Frontal cortex (tissue), 4 donors: Measurements from ENCODE around the gene AGXT. TPM values are rescaled to one million over a fixed set of nuclear protein-coding genes. Genes with fewer than 3 reads are reported as not detected.
A peak's percentile ranks its signal among the peaks of the same experiment; 100 is the strongest.

Experiments used
- DNase-seq, 2 donors: peaks; one replicate each; pipeline ENCODE4 v3.0.0; 2012; ENCODE audit warnings: low spot score in 2 of 2
- FAIRE-seq: peaks from 2 replicates; lab custom pipeline; 2012; peaks lifted over from hg19 to GRCh38; lab: Jason Lieb, UNC
- total RNA-seq: library from RNA; depleted of rRNA; stranded (reverse); fragments of >200 nt; gene quantifications from one replicate; pipeline ENCODE4 v1.2.3, GENCODE V29; 2014
- donor health status: control.
- donor health status: control.
- donor health status: control.

The AGXT gene
- total RNA-seq, result not detected

DNA sequence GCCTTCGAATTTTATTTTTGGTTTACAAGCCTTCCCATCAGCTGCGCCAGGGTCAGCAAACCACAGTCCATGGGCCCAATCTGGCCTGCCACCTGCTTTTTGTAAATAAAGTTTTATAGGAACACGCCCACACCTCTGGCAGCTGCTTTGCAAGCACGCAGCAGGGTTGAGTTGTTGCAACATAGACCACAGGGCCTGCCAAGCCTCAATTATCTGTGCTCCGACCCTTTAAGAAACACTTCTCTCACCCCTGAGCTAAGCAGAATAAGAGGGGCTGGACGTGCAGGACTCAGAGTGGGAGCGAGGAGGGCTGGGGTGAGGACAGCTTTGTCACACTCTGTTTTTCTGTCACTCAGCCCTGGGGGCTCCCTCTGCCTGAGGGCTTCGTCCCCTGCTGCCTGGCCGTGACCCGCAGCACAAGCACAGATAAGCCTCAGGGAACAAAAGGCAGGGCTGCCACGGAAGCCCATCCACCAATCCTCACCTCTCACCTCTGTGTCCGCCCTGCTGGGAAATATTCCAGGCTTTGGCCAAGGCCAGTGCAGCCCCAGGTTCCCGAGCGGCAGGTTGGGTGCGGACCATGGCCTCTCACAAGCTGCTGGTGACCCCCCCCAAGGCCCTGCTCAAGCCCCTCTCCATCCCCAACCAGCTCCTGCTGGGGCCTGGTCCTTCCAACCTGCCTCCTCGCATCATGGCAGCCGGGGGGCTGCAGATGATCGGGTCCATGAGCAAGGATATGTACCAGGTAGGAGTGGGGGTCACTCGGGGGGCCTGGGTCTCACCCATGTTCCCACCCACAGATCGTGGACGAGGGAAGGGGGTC, at the start of gene AGXT:
Gene AGXT (plus strand): TSS at position 539 of the 823 bp plus-strand sequence. CDS start 42 bp downstream, at position 581.
- FAIRE-seq (no peak), DNase-seq (no peak)

DNA sequence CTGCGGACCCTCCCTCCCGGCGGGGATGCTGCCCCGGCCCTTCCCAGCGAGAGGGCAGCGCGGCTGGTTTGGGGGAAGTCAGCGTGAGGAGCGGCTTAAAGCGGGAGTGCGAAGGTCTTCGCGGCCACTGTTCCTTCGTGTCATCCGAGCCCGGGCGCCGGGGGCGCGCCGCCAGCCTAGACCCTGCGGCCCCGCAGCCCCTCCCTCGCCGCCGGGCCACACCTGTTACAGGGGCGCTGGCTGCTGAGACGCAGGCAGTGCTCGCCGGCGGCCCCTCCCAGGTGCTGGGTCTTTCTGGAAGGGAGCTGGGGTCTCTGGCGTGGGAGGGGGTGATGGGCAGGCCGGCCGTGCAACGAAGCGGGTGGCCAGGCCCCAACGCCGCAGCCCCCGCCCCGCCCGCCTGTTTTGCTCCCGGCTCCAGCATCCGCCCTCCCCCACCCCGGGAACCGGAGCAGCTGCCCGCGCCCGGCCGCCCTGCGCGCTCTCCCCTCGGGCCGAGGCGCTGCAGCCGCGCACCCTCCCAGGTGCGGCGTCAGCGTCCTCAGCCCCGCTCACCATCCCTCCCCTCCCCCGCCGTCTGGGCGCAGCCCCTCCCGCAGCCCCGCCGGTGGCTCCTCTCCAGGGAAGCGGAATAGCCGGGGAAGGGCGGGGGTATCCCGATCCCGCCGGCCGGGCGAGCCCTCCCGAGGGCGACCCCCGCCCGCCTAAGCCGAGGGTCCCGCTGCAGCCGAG, 49.3 kb upstream of the AGXT start:
- DNase-seq, result peak; percentile 52 to 65
- FAIRE-seq, result no peak

DNA sequence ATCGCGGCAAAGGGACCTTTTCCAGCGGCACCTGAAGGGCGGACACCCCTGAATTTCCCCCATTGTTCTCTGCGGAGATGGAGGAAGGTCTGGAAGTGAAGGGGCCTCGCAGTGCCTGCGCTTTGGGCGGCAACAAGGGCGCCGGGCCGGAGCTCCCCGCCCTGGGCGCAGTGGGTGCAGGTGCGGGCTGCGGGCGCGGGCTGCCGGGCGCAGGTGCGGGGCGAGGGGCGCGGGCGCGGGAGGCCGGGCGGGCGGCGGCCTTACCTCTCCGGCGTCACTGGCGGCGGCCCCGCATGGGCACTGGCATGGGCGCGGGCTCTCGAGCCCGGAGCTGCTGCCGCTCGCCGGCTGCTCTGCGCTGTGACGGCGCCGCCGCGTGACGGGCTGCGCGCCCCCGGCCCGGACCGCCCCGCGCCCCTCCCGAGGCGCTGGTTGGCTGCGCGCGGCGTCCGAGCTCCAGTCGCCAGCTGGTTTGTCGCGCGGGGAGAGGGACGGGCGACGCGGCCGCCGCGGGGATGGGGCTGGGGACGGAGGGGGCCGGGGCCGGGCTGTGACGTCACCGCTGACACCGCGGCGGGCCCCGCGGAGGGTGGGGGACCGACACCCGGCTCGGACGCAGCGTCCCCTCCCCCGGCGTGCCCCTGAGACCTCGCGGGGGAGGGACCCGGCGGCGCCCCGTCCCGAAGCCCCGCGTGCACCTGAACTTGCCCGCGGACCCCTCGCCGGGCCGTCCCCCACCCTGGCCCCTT, 48.6 kb upstream of the AGXT start, which contains the start of gene KIF1A:
Gene KIF1A (minus strand): TSS at position 362 of the 749 bp plus-strand sequence. CDS start 22,467 bp downstream, outside the sequence.
- peak; percentile 94 to 98 for DNase-seq
- FAIRE-seq, result no peak

DNA sequence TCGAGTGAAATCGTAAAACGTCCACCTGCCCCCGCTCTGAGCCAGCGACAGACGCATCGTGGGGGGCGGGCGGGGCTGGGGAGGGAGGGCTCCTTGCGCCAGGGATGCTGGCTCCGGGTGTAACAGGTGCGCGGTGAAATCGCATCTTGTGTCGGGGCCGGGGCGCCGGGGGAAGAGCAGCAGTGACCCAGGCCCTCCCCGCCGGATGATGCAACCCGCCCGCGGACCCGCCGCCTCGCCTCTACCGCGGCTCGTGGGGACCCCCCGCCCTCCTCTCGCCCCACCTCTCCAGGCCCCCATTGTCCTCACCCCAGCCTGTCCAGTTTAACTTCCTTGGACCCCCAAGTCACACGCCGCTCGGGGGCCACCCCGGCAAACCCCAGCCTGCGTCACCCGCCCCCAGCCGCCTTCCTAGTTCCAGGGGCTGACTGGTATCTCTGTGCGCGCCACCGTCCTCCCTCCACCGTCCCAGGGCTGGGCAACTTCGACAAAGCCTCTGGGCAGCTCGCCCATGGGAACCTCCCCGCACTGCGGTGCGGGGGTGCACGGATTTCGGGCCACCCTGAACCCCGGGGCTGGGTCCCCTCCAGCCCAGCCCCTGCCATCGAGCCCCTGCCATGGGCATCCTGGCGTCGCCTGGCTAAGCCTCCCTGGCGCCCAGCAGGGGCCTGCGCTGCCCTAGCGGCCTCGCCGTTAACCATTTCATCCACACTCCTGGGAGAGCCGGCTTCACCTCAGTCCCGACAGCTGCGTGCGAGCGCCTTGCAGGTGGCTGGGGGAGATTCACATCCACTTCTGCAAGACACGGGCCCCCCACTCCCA, 47.8 kb upstream of the AGXT start:
- DNase-seq (peak; percentile 49 to 63), FAIRE-seq (no peak)

DNA sequence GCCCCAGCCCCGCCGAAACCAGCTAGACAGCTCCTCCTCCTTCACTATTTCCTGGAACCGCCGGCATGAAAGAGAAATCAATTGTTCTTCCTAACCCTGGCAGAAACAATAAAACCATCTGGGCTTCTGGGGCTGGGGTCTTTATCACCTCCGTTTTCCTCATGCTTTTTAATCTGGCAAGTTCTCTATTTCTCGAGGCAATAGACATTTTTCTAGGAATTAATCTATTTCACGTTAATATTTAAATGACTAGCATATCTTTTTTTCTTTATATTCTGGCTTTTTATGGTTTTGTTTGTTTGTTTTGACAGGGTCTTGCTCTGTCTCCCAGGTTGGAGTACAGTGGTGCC, 47.2 kb upstream of the AGXT start:
- FAIRE-seq (no peak), DNase-seq (no peak)

DNA sequence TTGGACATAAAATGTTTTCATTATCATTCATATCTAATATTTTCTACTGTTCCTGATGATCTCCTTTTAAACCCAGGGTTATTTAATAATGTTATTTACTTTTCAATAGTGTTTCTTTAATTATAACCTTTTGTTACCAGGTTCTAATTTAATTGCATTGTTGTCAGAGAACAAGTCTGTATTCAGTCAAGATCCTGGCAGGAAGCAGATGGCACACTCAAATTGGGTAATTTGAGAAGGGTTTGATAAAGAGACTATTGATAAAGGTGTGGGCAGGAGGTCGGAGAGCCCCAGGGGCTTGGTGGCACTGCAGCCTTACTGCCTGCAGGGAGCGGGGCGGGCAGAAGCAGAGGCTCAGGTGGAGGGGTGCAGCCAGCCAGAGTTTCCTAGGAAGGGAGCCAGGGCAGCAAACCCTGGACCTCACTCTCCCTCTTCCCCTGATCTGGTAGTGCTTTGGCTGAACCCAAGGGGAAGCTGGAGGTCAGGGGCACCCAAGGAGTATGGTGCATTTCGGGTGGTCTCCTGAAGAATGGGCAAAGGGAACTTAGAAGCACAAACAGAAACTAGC, 46.3 kb upstream of the AGXT start:
- DNase-seq, result no peak
- no peak for FAIRE-seq

GRCh38 chr2:240823449-240824336, 44.9 kb upstream of the AGXT start:
- DNase-seq, result no peak
- no peak for FAIRE-seq

DNA sequence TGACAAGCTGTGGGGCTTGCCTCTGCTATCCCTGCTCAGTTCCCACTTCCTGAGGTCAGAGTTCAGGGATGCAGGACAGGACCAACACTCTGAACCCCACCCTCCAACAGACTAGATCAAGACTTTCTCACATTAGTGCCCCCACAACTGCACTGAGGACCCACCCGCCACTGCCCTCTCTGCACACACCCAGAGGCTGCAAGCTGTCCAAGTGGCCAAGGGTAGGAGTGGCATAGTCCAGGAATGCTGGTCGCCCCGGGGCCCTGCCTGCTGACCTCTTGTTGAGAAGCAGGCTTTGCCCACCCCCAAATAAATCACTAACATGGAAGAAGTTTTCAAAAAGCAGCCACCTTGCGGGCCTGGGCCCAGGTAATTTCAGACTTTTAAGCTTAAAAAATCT, 43.1 kb upstream of the AGXT start:
- no peak for FAIRE-seq
- no peak for DNase-seq

DNA sequence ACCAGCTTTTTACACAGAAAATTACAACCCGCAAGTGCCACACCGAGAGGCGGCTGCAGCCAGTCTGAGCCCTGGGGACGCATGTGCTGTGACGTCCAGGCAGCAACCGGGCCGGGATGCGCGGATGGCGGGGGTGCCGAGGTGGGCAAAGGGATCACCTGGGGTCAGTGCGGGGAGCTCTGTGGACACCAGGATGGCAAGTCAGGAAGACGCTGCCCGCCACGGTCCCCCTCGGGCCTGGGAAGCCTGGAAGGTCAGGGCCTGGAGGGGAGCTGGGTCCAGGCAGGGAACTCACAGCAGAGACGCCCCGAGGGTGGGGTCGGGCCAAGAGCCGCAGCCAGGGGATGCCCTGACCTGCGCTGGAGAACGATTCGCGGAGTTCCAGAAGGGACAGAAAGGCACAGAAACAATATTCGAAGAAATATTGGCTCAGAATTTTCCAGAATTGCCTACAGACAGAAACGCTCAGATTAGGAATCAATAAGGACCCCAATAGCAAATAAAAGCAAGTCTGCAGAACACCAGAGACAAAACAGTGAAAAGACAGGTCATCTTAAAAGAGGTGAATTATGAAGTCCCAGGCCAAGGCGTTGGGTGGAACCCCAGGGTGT, 36.9 kb upstream of the AGXT start:
- FAIRE-seq, result no peak

GRCh38 chr2:240832205-240832727, 36.4 kb upstream of the AGXT start:
- DNase-seq (peak; percentile 90 to 93), FAIRE-seq (no peak)

More for the DNA sequence above, 36.9 kb upstream of the AGXT start:
- DNase-seq, result no peak

GRCh38 chr2:240832921-240833494, 35.6 kb upstream of the AGXT start:
- DNase-seq, result no peak

GRCh38 chr2:240833724-240834285, 34.8 kb upstream of the AGXT start:
- no peak for FAIRE-seq
- DNase-seq, result no peak

More at GRCh38 chr2:240832921-240833494, 35.6 kb upstream of the AGXT start:
- FAIRE-seq, result no peak

DNA sequence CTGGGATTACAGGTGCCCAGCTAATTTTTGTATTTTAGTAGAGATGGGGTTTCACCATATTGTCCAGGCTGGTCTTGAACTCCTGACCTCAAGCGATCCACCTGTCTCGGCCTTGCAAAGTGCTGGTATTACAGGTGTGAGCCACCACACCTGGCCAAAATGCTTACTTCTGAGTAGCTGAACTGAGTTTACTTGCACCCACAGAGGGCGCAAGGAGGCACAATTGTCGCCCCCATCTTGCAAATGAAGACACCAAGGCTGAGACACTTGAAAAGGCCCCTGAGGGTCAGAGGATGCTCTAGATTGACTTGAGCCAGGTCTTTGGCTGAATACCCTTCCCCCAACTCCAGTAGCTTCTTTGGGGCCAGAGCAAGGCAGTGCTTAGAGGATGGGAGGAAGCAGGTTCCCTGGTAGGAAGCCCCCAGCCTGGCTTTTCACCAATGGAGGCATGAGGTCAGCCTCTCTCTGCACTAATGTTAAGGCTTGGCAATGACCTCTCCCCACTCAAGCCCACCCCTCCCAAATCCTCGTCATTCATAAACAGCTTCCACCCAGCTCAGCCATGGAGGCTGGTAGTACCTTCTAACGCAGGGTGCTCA, 34.1 kb upstream of the AGXT start:
- FAIRE-seq (no peak), DNase-seq (no peak)

- FAIRE-seq, result no peak
- no peak for DNase-seq
Measured at GRCh38 chr2:240835528-240835927, 33.1 kb upstream of the AGXT start.

- DNase-seq (peak in 1 of 2 donors; percentile 62), FAIRE-seq (no peak)
Measured at GRCh38 chr2:240836781-240837467, 31.7 kb upstream of the AGXT start.

DNA sequence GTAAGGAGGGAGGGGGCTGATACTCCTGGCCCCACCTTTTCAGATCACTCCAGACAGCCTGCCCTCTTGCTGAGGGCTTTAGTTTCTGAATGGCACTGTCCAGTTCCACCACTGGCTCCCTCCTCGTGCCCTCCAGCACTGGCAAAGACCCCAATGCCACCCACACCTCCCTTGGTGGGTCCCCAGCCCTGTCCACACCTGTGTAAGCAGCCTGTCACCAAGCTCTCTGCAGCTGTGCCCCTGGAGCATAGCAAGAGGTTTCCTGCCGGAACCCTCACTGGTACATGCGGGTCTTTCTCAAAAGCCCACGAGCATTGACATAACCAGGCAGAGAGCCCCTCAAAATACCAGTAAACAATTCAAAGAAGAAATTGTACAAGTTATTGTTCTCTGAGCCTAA, 31.0 kb upstream of the AGXT start:
- DNase-seq (no peak), FAIRE-seq (no peak)
